AG09309 (cell line): ENCODE measurements around the gene GLT8D1.
"Not testable (repeated sequence)": the region's sequence is repeated elsewhere in the genome, so short reads cannot be mapped to it uniquely, and the experiment has no call there.

Source experiments
- DNase-seq: peaks from one replicate; pipeline ENCODE4 v3.0.0-alpha.2; 2010; ENCODE audit warnings: low read depth
- H3K4me3 ChIP-seq: 2 replicates; pipeline ENCODE4 v1.5.1; 2011; ENCODE audit warnings: mild to moderate bottlenecking, low read depth, low read length, moderate library complexity; ENCODE audit not compliant: control insufficient read depth
- TF ChIP-seq, protein P1 (sequence below): IDR thresholded peaks from 2 replicates; pipeline ENCODE4 v1.5.1; 2011; ENCODE audit warnings: mild to moderate bottlenecking, low read depth, low read length, inconsistent platforms; ENCODE audit not compliant: insufficient read depth, control insufficient read depth; ENCODE audit errors: missing control alignments

The GLT8D1 gene

DNA sequence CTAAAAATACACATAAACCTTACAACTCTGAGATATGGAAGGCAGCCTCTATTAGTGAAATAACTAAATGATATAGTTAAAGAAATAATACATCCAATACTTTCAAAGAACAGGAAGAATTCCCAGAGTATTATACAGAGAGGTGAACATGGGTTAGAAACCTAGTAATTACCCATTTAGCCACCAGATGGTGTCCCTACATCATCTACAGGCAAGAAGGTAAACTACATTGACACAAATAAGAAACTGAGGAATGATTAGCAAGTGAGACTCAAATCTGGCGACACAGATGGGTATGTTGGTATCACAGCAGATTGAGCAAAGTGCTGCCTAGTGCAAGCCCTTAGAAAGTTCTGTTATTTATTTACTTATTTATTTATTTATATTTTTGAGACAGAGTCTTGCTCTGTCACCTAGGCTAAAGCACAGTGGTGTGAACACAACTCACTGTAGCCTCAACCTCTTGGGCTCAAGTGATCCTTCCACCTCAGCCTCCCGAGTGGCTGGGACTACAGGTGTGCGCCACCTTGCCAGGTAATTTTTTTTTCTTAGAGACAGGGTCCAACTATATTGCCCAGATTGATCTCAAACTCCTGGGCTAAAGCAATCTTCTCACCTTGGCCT lies 36.9 kb upstream of the GLT8D1 start:
- no peak overlapping the region for H3K4me3 ChIP-seq
- TF ChIP-seq, protein P1, sequence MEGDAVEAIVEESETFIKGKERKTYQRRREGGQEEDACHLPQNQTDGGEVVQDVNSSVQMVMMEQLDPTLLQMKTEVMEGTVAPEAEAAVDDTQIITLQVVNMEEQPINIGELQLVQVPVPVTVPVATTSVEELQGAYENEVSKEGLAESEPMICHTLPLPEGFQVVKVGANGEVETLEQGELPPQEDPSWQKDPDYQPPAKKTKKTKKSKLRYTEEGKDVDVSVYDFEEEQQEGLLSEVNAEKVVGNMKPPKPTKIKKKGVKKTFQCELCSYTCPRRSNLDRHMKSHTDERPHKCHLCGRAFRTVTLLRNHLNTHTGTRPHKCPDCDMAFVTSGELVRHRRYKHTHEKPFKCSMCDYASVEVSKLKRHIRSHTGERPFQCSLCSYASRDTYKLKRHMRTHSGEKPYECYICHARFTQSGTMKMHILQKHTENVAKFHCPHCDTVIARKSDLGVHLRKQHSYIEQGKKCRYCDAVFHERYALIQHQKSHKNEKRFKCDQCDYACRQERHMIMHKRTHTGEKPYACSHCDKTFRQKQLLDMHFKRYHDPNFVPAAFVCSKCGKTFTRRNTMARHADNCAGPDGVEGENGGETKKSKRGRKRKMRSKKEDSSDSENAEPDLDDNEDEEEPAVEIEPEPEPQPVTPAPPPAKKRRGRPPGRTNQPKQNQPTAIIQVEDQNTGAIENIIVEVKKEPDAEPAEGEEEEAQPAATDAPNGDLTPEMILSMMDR: peak; percentile 61
- no peak for DNase-seq

DNA sequence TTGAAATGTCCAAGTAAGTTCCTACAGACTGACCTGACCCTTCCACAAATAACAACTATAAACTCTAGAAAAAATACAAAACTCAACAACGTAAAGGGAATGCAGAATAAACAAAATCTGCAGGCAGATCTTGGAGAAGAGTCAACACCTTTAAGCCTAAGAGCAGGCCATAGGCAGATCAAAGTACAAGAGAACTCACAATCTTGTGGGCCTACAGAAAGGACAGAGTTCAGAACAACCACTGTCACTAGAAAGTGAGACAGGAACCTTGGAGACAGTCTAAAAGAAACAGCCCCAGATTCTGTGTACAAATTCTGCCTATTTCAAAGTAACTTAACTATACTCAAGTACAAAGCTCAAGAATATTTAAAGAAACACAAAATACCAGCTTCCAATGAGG lies 34.1 kb upstream of the GLT8D1 start:
- H3K4me3 ChIP-seq: no peak overlapping the region
- TF ChIP-seq, protein P1: no peak
- no peak for DNase-seq

DNA sequence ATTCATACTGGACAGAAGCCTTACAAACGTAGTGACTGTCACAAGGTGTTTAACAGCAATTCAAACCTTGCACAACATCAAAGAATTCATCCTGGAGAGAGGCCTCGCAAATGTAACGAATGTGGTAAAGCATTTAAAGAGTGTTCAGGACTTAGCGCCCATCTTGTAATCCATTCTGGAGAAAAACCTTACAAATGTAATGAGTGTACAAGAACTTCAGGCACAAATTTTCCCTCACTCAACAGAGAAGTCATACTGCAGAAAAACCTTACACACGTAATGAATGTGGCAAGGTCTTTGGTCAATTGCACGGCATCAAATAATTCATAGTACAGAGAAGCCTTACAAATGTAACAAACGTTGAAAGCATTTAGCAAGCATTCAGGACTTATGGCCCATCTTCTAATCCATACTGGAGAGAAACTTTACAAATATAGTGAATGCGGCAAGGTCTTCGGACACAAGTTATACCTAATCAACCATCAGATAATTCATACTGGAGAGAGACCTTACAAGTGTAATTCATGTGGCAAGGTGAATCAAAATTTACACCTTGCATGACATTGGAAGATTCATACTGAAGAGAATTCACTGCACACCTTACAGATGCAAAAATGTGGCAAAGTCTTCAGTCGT lies 27.8 kb upstream of the GLT8D1 start:
- TF ChIP-seq, protein P1: no peak
- no peak overlapping the region for H3K4me3 ChIP-seq
- no peak for DNase-seq

DNA sequence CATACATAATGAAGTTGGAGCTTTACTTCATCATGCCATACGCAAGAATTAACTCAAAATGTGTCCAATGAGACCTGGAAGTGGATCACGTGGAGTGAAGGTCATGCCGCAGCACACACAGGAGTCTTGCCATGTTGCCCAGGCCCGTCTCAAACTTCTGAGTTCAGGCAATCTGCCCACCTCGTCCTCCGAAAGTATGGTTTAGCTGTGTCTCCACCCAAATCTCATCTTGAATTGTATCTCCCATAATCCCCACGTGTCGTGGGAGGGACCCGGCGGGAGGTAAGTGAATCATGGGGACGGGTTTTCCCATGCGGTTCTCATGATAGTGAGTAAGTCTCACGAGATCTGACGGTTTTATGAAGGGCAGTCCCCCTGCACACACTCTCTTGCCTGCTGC lies 26.0 kb upstream of the GLT8D1 start:
- no peak overlapping the region for H3K4me3 ChIP-seq
- TF ChIP-seq, protein P1: no peak
- DNase-seq: no peak

DNA sequence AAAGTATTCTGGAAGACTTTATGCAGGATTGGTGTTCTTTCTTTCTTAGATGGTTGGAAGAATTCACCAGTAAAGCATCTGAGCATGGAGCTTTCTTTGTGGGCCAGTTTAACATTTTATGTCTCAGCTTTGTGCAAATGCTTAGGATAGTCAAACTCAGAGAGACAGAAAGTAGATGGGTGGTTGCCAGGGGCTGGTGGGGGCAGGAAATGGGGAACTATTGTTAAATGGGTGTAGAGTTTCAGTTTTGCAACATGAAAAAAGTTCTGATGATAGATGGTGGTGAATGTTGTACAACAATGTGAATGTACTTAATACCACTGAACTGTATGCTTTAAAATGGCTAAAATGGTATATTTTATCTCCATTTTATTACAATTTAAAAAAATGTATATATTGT lies 25.1 kb upstream of the GLT8D1 start:
- TF ChIP-seq, protein P1: no peak
- no peak overlapping the region for H3K4me3 ChIP-seq
- DNase-seq: no peak

DNA sequence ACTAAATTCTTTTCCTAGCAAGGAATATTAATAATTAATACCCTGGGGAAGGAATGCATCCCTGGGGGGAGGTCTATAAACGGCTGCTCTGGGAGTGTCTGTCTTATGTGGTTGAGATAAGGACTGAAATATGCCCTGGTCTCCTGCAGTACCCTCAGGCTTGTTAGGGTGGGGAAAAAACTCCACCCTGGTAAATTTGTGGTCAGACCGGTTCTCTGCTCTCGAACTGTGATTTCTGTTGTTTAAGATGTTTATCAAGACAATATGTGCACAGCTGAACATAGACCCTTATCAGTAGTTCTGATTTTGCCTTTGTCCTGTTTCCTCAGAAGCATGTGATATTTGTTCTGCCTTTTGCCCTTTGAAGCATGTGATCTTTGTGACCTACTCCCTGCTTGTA lies 23.2 kb upstream of the GLT8D1 start:
- not testable (repeated sequence) for H3K4me3 ChIP-seq, DNase-seq

DNA sequence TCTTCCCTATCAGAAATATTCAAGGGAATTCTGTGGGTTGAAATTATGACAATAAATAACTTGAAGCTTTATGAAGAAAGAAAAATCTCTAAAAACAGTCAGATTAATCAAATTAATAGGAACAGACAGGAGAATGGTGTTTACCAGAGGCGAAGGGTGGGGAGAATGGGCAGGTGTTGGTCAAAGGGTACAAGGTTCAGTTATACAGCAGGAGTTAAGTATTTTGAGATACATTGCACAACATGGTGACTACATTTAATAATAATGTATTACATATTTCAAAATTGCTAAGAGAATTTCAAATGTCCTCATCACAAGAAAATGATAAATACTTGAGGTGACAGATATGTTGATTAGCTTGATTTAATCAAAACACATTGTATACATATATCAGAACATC lies 18.9 kb upstream of the GLT8D1 start:
- no peak for DNase-seq
- TF ChIP-seq, protein P1: no peak

More for the DNA sequence above, 18.9 kb upstream of the GLT8D1 start:
- no peak overlapping the region for H3K4me3 ChIP-seq
